Caco-2 (cell line): ENCODE data around the gene ZBTB38. TPM values are rescaled to one million over a fixed set of nuclear protein-coding genes. Genes with fewer than 3 reads are reported as not detected.
A peak's percentile ranks its signal among the peaks of the same experiment; 100 is the strongest.

Experiments used
- BruUV-seq: library from RNA; stranded (reverse); fragments of 400-500 nt; replicated peaks from 2 replicates; lab custom pipeline; 2021; lab: Mats Ljungman, UMichigan
- CTCF ChIA-PET: fragments of 300-600 bp; sonication (Branson Sonifier 250); formaldehyde crosslinking; loops from one replicate; lab custom pipeline; 2022; ENCODE audit warnings: antibody characterized with exemption; lab: Charles Lee
- POLR2A ChIA-PET: fragments of 300-600 bp; sonication (Branson Sonifier 250); formaldehyde crosslinking; loops from one replicate; lab custom pipeline; 2022; ENCODE audit warnings: antibody characterized with exemption; lab: Charles Lee
- DNase-seq, 2 experiments: peaks; one replicate each; pipeline versions ENCODE4 v3.0.0 to v3.0.0-alpha.2; 2020 to 2022
- H3K27me3 ChIP-seq: replicated peaks from 2 replicates; pipeline ENCODE4 v1.6.0; 2011; ENCODE audit warnings: low read length; ENCODE audit not compliant: control insufficient read depth, insufficient read depth
- H3K36me3 ChIP-seq: 2 replicates; pipeline ENCODE4 v1.5.1; 2011; ENCODE audit warnings: low read length; ENCODE audit not compliant: control insufficient read depth, insufficient read depth
- H3K4me1 ChIP-seq: fragments of 250-450 bp; sonication (Bioruptor Pico); 2 replicates; pipeline ENCODE4 v1.5.1; 2020; ENCODE audit warnings: mild to moderate bottlenecking
- H3K4me3 ChIP-seq: 2 replicates; pipeline ENCODE4 v1.5.1; 2011; ENCODE audit warnings: low read depth, mild to moderate bottlenecking, control low read depth, low read length
- H3K9me3 ChIP-seq: fragments of 250-450 bp; sonication (Bioruptor Pico); 2 replicates; pipeline ENCODE4 v1.5.1; 2020; ENCODE audit warnings: mild to moderate bottlenecking, moderate library complexity
- H3K27ac Mint-ChIP-seq: one replicate; pipeline ENCODE4 v1.8.0; 2022; ENCODE audit warnings: mixed read lengths; ENCODE audit not compliant: unreplicated experiment
- H3K27me3 Mint-ChIP-seq: one replicate; pipeline ENCODE4 v1.8.0; 2022; ENCODE audit warnings: mixed read lengths; ENCODE audit not compliant: insufficient read depth, unreplicated experiment
- H3K36me3 Mint-ChIP-seq: one replicate; pipeline ENCODE4 v1.8.0; 2022; ENCODE audit warnings: mild to moderate bottlenecking, mixed read lengths; ENCODE audit not compliant: insufficient read depth, unreplicated experiment
- H3K4me1 Mint-ChIP-seq: one replicate; pipeline ENCODE4 v1.8.0; 2022; ENCODE audit warnings: low read depth, mixed read lengths; ENCODE audit not compliant: unreplicated experiment
- H3K4me3 Mint-ChIP-seq: one replicate; pipeline ENCODE4 v1.8.0; 2022; ENCODE audit warnings: mild to moderate bottlenecking, moderate library complexity, mixed read lengths; ENCODE audit not compliant: unreplicated experiment
- H3K9me3 Mint-ChIP-seq: one replicate; pipeline ENCODE4 v1.8.0; 2022; ENCODE audit warnings: mixed read lengths; ENCODE audit not compliant: unreplicated experiment
- CTCF ChIP-seq, 2 experiments: fragments of 200-600 bp in 1 of 2; IDR thresholded peaks; 1 replicate in 1 of 2; 2 replicates in 1 of 2; pipeline versions ENCODE4 v1.5.1 to v1.8.0; 2011 to 2022; ENCODE audit warnings: antibody characterized with exemption in 1 of 2, control low read depth in 1 of 2, inconsistent platforms in 1 of 2, low read depth in 1 of 2, low read length in 1 of 2, mild to moderate bottlenecking in 1 of 2, moderate library complexity in 1 of 2; ENCODE audit not compliant: insufficient read depth in 1 of 2, severe bottlenecking in 1 of 2, unreplicated experiment in 1 of 2
- intact Hi-C: fragments of 100-400 bp; cut with micrococcal nuclease; formaldehyde crosslinking; loops from one replicate; pipeline ENCODE4 v1.10.0; 2022; ENCODE audit not compliant: unreplicated experiment
- total RNA-seq: library from RNA; stranded (reverse); gene quantifications from 2 replicates; pipeline ENCODE4 v1.2.3, GENCODE V29; 2022

Gene ZBTB38
- total RNA-seq, 1 experiment from 2014 or later, result 74.1 TPM

DNA sequence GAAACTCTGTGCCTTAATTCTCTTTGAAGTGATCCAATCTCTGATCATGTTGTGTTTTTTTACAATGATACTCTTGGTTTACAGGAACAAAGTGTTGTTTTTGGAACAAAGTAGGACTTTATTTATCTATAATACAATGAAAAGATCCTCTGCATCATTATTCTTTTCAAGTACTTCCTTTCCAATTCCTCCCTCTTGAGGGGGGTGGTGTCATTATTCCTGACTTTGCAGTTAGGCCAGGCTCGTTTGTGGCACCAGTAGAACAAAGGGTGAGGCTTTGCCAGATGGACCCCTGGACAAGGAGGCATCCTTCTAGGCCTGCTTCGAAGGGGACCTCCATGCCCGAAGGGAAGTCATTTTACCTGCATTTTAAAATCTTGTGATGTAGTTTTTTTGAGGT lies 41.7 kb upstream of the ZBTB38 start:
- Histone ChIP-seq H3K4me1 (peaks cover 29% of the 10 kb centered on the region), H3K36me3 (no peaks in the 10 kb centered on the region), H3K9me3 (no peaks in the 10 kb centered on the region), H3K27me3 (no peaks in the 10 kb centered on the region), H3K4me3 (no peak overlapping the region)
- H3K9me3 Mint-ChIP-seq, result no peaks in the 10 kb centered on the region
- intact Hi-C loops, result no loop called here
- BruUV-seq, result no TSS peak
- no peaks in the 10 kb centered on the region for H3K27me3 Mint-ChIP-seq
- no peak overlapping the region for H3K4me3 Mint-ChIP-seq
- peak overlapping the region; percentile 11 for H3K27ac Mint-ChIP-seq
- DNase-seq, result no peak
- POLR2A ChIA-PET, result no interaction called here
- H3K4me1 Mint-ChIP-seq, result peaks cover 34% of the 10 kb centered on the region
- CTCF ChIA-PET, result interaction anchor here (0.9 kb wide), 1 partner anchor 125 kb away, joined by 3 read pairs; no protein-coding TSS in a partner anchor
- no peaks in the 10 kb centered on the region for H3K36me3 Mint-ChIP-seq
- TF ChIP-seq CTCF (IDR thresholded peaks at IDR 0.05; ENCODE audit: insufficient read depth in 1 of 2, low read depth in 1 of 2, low read length in 1 of 2, severe bottlenecking in 1 of 2, unreplicated experiment in 1 of 2), result no peak

DNA sequence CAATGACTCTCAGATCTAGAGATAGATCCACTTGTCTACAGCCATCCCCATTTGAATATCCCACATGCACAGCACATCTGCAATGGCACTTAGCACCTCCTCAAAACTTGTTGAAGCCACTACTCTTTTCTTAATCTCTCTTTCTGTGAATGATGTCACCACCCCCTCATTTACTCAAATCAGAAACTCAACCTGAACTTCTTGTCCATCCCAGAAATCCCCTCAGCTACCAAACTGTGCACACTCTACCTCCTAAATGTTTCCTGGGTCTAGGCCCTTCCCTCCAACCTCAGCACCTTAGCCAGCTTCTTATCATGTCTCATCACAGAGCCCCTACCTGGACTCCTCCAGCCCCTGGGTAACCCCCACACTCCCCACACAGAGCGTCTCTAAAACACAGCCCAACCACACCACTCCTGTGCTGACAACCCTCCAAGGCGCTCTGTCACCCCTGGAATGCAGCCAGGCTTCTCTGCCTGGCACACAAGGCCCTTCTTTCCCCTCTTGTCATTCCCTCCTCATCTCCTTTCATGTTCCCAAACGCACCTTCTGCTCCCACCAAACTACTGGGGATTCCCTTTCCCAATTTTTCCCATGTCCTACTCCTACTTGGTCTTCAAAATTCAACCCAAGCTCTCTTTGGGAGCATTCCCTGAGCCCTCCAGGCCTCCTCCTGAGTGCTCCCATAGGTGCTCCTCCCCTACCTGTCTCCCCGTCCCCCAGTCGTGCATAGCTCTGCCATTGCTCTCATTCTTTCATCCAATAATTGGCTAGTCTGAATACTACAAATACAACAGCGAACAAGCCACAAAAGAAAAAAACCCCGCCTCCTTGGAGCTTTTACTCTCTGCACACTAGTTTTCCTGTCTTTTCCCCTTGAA lies 39.8 kb upstream of the ZBTB38 start:
- H3K4me1 ChIP-seq, result peaks cover 42% of the 10 kb centered on the region
- intact Hi-C loops, result no loop called here
- Mint-ChIP-seq H3K4me1 (peaks cover 48% of the 10 kb centered on the region), H3K4me3 (no peak overlapping the region), H3K27ac (no peak overlapping the region), H3K27me3 (no peaks in the 10 kb centered on the region), H3K9me3 (no peaks in the 10 kb centered on the region), H3K36me3 (no peaks in the 10 kb centered on the region)
- H3K36me3 ChIP-seq, result no peaks in the 10 kb centered on the region
- no peak for DNase-seq
- no peak for TF ChIP-seq CTCF (IDR thresholded peaks at IDR 0.05; ENCODE audit: insufficient read depth in 1 of 2, low read depth in 1 of 2, low read length in 1 of 2, severe bottlenecking in 1 of 2, unreplicated experiment in 1 of 2)
- no peaks in the 10 kb centered on the region for H3K27me3 ChIP-seq
- POLR2A ChIA-PET, result no interaction called here
- CTCF ChIA-PET, result interaction anchor here (1.0 kb wide), 1 partner anchor 17 kb away, joined by 6 read pairs; no protein-coding TSS in a partner anchor
- BruUV-seq, result no TSS peak
- no peaks in the 10 kb centered on the region for H3K9me3 ChIP-seq
- H3K4me3 ChIP-seq, result no peak overlapping the region

DNA sequence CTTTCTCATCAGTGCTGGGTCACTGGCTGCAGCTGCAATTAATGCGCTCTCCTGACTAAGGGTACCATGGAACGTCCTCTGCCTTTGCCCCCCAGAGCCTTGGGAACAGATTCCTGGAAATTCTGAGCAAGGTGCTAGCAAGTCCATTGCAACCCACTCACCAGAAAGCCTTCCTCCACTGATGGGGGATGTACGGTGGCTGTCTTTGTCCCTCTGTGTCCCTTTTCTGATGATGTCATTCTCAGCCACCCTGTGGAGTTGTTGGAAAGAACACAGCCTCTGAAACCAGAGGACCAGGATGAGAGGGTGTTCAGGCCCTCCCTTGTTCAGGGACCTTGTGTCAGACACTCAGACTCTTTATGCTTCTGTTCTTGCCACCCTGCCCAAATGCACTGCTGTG lies 38.1 kb upstream of the ZBTB38 start:
- CTCF ChIA-PET, result no interaction called here
- intact Hi-C loops, result no loop called here
- H3K4me1 Mint-ChIP-seq, result peaks cover 48% of the 10 kb centered on the region
- peaks cover 10% of the 10 kb centered on the region for H3K9me3 Mint-ChIP-seq
- Histone ChIP-seq H3K9me3 (no peaks in the 10 kb centered on the region), H3K4me1 (peaks cover 45% of the 10 kb centered on the region), H3K36me3 (no peaks in the 10 kb centered on the region), H3K4me3 (no peak overlapping the region), H3K27me3 (no peaks in the 10 kb centered on the region)
- no peak for DNase-seq
- no peaks in the 10 kb centered on the region for H3K36me3 Mint-ChIP-seq
- no peak for TF ChIP-seq CTCF (IDR thresholded peaks at IDR 0.05; ENCODE audit: insufficient read depth in 1 of 2, low read depth in 1 of 2, low read length in 1 of 2, severe bottlenecking in 1 of 2, unreplicated experiment in 1 of 2)
- no TSS peak for BruUV-seq
- POLR2A ChIA-PET, result no interaction called here
- H3K27ac Mint-ChIP-seq, result no peak overlapping the region
- no peak overlapping the region for H3K4me3 Mint-ChIP-seq
- H3K27me3 Mint-ChIP-seq, result no peaks in the 10 kb centered on the region
